GM19025 (cell line): ENCODE data around the gene SLCO3A1.

Source experiments
- ATAC-seq: cut with Tn5 transposase; IDR thresholded peaks from one replicate; pipeline ENCODE4 v1.9.1; 2021; ENCODE audit warnings: mild to moderate bottlenecking, low read depth, moderate library complexity; ENCODE audit not compliant: unreplicated experiment

SLCO3A1 gene

GRCh38 chr15:91989821-91990220 is 136.3 kb downstream of the SLCO3A1 start:
- no peak for ATAC-seq

GRCh38 chr15:91992945-91993344 is 139.4 kb downstream of the SLCO3A1 start:
- ATAC-seq = no peak

- no peak for ATAC-seq
These were observed 141.6 kb downstream of the SLCO3A1 start for GRCh38 chr15:91995146-91995545.

GRCh38 chr15:91997163-91997562 is 143.7 kb downstream of the SLCO3A1 start:
- no peak for ATAC-seq

GRCh38 chr15:92000709-92001108 is 147.2 kb downstream of the SLCO3A1 start:
- no peak for ATAC-seq

GRCh38 chr15:92001307-92001706 is 147.8 kb downstream of the SLCO3A1 start:
- no peak for ATAC-seq

GRCh38 chr15:92002666-92003065 is 149.2 kb downstream of the SLCO3A1 start:
- no peak for ATAC-seq

- ATAC-seq = no peak
These were observed 150.1 kb downstream of the SLCO3A1 start for GRCh38 chr15:92003515-92004067.

GRCh38 chr15:92005154-92005553 is 151.6 kb downstream of the SLCO3A1 start:
- ATAC-seq = no peak

GRCh38 chr15:92006186-92007028 is 152.9 kb downstream of the SLCO3A1 start:
- no peak for ATAC-seq

GRCh38 chr15:92009162-92009561 is 155.7 kb downstream of the SLCO3A1 start:
- ATAC-seq = no peak

GRCh38 chr15:92011611-92012367 is 158.3 kb downstream of the SLCO3A1 start:
- ATAC-seq = no peak

GRCh38 chr15:92012368-92012629 is 158.8 kb downstream of the SLCO3A1 start:
- no peak for ATAC-seq

- ATAC-seq = no peak
These were observed 159.4 kb downstream of the SLCO3A1 start for GRCh38 chr15:92012881-92013280.

- no peak for ATAC-seq
These were observed 160.9 kb downstream of the SLCO3A1 start for GRCh38 chr15:92014281-92015030.

- ATAC-seq = no peak
These were observed 164.5 kb downstream of the SLCO3A1 start for GRCh38 chr15:92017882-92018534.

- no peak for ATAC-seq
These were observed 165.2 kb downstream of the SLCO3A1 start for GRCh38 chr15:92018535-92019239.

GRCh38 chr15:92019706-92020105 is 166.2 kb downstream of the SLCO3A1 start:
- no peak for ATAC-seq

- ATAC-seq = no peak
These were observed 166.7 kb downstream of the SLCO3A1 start for GRCh38 chr15:92020207-92020606.

- no peak for ATAC-seq
These were observed 167.3 kb downstream of the SLCO3A1 start for GRCh38 chr15:92020804-92021203.
